Activated CD8-positive, alpha-beta memory T cell treated with anti-CD3 and anti-CD28 coated beads, Interleukin-2, amount 50 U/mL, for 1 hour (primary cell): ENCODE results near the gene KIAA0319L.
"Not testable (repeated sequence)": the region's sequence is repeated elsewhere in the genome, so short reads cannot be mapped to it uniquely, and the experiment has no call there.

ENCODE experiments used
- DNase-seq: peaks from one replicate; pipeline ENCODE4 v3.0.0-alpha.2; 2020; ENCODE audit errors: extremely low read depth

Gene KIAA0319L

DNA sequence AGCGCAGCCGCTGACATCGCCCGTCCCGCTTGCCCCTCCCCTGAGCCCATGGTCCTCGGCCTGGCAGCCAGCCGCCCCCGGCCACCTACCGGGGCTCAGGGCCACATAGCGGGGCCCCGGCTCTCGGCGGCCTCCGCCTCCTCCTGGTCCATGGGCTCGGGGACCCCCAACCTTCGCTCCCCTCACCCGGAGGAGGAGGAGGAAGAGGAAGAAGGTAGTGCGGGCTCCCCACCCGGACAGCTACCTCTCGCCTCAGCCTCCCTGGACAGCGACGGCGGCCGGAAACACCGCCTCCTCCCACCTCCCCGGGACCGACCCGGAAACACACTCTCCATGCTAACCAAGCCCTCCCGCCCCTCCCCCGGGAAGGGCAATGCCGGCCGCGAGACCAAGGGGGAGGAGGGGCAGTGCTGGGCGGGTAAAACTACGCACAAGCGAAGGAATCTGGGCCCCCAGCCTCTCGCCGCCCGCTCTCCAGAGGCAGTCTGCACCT is at the start of gene KIAA0319L:
KIAA0319L (minus strand) TSS at position 286 of the 493 bp plus-strand sequence. CDS start 2,912 bp downstream, outside the sequence.
- no peak for DNase-seq

DNA sequence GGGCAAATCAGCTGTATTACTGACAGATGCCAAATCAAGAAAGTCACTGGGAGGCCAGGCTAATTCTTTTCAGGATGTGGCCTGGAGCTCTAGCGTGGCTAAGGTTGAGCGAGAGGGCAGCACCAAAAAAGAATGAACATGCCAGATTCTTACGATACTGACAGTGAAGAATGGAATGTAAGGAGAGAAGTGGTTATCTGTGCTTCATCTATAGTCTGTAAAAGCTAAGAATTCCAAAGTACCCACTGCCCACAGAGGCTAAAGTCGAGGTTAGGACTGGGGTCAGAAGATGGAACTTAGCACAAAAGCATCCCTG is 48.6 kb upstream of the KIAA0319L start:
- DNase-seq = no peak

DNA sequence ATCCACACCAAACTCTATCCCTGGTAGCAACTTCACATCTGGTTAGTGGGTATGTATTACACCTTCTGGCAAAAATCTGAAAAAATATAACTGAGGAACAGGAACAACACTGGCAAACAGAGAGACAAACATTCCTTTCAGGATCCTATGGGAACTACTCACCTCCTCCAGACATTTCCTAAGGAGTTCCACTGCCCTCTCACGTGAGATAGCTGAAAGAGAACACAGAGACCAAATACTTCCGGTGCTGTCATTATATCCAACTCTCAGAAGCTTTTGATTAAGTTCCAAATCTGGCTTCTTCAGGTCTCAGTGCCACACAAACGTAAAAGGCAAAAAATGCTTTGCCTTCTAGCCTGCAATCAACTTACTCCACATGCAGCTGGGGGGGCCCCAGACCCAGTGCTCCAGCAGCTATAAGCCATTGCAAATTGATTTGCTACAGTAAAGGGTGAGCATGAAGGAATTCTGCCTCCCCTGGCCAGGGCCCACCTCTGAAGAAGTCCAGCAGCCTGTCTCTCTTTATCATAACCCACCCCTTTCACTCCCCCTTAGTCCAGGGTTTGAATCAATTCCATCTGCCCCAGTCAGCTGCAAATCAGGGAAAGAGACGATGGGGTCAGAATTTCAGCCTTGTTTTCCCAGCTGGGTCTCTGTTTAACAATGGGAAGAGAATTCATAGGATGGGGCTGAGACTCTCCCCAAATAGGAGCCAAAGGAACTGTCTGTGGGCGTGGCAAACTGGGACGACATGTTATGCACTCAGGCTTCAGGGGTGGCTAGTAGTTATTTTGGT is 48.1 kb upstream of the KIAA0319L start:
- no peak for DNase-seq

GRCh38 chr1:35603941-35604340 is 46.7 kb upstream of the KIAA0319L start:
- DNase-seq = no peak

DNA sequence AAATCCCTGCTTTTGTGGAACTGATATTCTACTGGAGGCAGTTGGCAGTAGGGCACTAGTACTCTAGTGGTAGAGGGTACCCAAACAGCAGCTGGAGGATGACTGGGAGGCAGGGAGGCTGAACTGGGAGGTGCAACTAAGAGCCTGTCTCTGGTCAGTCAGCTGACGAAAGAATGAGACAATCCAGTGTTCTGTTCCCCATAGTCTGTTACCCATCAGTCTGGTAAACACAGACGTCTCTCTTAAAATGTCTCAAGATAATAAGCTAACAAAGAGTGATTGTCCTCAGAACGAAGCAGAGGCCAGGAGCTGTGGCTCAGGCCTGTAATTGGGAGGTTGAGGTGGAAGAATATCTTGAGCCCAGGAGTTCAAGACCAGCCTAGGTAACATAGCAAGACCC is 46.3 kb upstream of the KIAA0319L start:
- DNase-seq = no peak

DNA sequence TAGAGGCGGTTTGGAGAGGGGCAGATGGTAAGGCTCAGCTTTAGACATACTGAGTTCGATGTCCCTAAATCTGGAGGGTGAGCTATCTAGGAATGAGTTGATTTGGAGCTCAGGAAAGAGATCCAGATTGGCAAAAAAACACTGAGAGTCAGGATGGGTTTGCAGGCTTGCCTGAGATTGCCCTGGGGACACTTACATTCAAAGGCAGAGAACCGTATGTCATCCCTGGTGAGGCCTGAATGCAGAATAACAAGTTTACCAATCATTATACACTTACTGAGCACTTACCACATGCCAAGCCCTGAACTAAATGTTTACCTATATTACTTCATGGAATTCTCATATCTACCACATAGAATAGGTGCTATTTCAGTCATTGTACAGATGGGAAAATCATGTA is 43.4 kb upstream of the KIAA0319L start:
- no peak for DNase-seq

- no peak for DNase-seq
Observed at GRCh38 chr1:35599411-35599810, 42.2 kb upstream of the KIAA0319L start.

- DNase-seq = no peak
Observed at GRCh38 chr1:35598895-35599294, 41.7 kb upstream of the KIAA0319L start.

- no peak for DNase-seq
Observed at GRCh38 chr1:35597870-35598269, 40.7 kb upstream of the KIAA0319L start.

DNA sequence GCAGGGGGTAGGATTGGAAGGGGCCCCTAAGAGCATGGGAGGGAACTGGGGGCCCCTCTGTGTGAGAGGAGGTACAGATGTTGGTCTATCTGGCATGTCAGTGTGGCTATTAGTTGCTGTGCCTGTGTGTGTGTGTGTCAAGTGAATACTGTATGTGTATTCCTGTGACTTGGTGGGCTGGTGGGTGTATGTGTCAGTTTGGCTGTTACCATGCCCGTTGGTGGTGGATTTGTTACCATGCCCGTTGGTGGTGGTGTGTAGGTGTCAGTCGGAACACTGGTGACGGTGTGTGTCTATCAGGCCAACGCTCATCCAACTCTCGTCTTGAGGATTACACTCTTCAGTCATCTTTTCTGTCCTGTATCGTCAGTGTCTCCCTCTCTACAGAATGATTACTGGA is 38.5 kb upstream of the KIAA0319L start:
- DNase-seq = no peak

DNA sequence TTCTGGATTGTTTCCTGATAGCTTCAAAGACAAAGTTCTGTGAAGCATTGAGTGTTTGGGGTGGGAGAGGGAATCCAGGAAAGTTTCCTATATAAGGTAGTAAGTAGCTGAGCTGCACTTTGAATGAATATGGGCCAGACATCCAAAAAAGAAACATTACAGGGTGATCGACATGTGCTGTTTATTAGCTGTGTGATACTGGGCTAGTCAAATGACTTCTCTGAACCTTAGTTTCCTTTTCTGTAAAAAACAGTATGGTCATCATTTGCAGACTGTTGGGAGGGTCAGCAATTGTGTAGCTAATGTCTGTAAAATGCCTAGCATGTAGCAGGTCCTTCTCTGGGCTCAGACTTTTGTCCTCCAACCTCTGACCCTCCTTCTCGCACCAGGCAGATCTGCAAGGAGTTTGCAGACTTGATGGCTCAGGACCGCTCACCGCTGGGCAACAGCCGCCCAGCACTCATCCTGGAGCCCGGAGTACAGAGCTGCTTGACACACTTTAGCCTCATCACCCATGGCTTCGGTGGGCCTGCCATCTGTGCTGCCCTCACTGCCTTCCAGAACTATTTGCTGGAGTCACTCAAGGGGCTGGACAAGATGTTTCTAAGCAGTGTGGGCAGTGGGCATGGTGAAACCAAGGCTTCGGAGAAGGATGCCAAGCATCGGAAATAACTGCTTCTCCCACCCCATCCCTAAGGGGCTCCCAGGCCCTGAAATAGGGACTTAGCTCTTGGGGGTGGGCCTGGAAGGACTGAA is 37.0 kb upstream of the KIAA0319L start:
- DNase-seq = no peak

DNA sequence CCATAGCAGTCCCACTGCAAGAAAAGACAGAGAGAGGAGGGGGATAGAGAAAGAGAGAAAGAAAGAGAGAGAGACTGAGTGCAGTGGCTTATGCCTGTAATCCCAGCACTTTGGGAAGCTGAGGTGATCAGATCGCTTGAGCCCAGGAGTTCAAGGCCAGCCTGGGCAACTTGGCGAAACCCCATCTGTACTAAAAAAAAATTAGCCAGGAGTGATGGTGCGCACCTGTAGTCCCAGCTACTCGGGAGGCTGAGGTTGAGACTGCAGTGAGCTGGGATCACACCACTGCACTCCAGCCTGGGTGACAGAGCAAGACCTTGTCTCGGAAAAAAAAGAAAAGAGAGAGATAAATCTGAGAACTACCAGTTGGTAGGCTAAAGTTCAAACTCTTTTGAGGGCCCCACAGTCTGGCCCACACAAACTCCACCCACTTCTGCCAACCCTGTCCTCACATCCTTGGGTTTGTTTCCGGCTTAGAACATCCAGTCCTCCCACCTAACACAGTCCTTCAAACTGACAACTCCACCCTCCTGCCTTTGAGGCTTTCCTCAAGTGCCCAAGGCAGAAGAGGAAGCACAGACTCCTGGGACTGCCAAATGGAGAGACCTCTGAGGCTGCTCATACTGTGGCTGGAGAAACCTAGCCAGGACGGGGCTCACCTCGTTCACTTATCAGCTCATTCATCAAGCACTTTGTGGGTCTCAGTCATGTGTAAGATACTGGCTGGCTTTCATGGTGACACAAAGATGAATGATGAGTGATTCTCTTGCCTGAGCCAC is 36.0 kb upstream of the KIAA0319L start:
- no peak for DNase-seq

- DNase-seq = no peak
Observed at GRCh38 chr1:35591211-35591610, 34.0 kb upstream of the KIAA0319L start.

DNA sequence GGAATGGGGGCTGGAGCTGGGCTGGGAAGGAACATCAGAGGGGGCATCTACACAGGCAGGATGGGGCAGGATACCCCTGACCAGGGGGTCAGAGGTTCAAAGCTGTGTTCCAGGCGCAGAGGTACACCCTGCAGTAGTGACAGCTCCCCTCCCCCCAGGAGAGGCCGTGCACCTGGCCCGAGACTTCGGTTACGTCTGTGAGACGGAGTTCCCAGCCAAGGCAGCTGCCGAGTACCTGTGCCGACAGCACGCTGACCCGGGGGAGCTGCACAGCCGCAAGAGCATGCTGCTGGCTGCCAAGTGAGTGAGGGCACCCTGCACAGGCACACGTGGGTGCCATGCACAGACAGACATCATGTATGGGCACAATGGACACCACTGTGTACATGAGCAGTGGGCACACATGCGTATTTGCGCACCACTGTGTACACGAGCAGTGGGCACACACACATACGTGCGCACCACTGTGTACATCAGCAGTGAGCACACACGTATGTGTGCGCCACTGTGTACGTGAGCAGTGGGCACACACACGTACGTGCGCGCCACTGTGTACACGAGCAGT is 33.4 kb upstream of the KIAA0319L start:
- DNase-seq = no peak

- DNase-seq = no peak
Observed at GRCh38 chr1:35589516-35590427, 32.6 kb upstream of the KIAA0319L start.

GRCh38 chr1:35588197-35588910 is 31.2 kb upstream of the KIAA0319L start:
- DNase-seq = no peak

GRCh38 chr1:35587736-35588135 is 30.5 kb upstream of the KIAA0319L start:
- DNase-seq = no peak

DNA sequence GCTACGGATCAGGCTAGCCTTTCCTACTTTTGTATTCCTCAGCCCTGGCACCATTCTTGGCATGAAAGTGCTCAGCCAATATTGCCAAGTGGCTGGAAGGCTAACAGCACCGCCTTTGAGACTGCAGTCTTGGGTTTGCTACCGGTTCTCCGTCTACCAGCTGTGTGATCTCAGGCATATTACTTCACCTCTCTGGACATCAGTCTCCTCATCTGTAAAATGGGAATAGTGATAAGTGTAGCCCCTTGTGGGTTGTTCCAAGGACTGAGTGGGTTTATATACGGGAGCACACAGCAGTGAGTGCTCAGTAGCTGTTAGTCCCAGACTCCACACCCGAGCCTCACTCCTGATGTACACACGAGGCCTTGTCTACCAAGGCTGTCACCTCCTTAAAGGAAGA is 29.6 kb upstream of the KIAA0319L start:
- DNase-seq = no peak

GRCh38 chr1:35585805-35586204 is 28.6 kb upstream of the KIAA0319L start:
- not testable (repeated sequence) for DNase-seq

DNA sequence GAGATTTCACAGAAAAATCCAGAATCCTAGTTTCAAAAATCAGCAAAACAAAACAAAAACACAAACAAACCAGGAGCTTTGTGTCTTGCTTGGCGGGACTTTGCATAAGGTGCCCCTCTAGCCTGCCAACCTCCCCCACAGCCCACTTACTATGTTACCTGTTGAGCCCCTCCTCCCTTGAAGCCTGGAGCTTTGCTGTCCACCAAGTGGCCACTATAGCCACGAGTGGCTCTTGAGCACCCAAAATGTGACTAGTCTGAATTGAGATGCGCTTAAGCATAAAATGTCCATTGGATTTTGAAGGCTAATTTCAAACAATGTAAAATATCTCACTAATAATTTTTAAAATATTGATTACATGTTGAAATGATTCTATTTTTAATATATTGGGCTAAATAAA is 28.1 kb upstream of the KIAA0319L start:
- DNase-seq = no peak
